Right lobe of liver (tissue), 4 donors: ENCODE data around the gene CHST13.

ENCODE experiments used
- CTCF ChIP-seq, 4 donors: fragments of 200-600 bp in 3 of 4; fragments of 450-650 bp in 1 of 4; IDR thresholded peaks; one replicate each; pipeline versions ENCODE4 v1.5.1 to v1.8.0; 2016 to 2022; ENCODE audit warnings: antibody characterized with exemption in 4 of 4, mild to moderate bottlenecking in 2 of 4
- POLR2A ChIP-seq: fragments of 450-650 bp; IDR thresholded peaks from one replicate; pipeline ENCODE4 v1.6.1; 2017; ENCODE audit warnings: antibody characterized with exemption, mild to moderate bottlenecking
- donor health status: DM: no; HTN: no; CAD: no.
- donor health status: DM: no; HTN: no; CAD: no.
- donor health status: DM: no; HTN: yes; CAD: no.

GRCh38 chr3:126496894-126497850 is 26.8 kb upstream of the CHST13 start:
- no peak for TF ChIP-seq POLR2A
- no peak for TF ChIP-seq CTCF (IDR thresholded peaks at IDR 0.05)
